ENCODE results near the gene CNIH2.

GRCh38 chr11:66311470-66311964, 33.5 kb downstream of the CNIH2 start:
- TF ChIP-seq POLR2A (IDR thresholded peaks at IDR 0.05; ENCODE audit: low read depth, low read length), result no peak
- TF ChIP-seq TAF1 (IDR thresholded peaks at IDR 0.05; ENCODE audit: borderline replicate concordance, low read depth, low read length), result no peak
- no peak for TF ChIP-seq POLR2AphosphoS5 (IDR thresholded peaks at IDR 0.05; ENCODE audit: low read depth, low read length)
